ENCODE results near the gene MAD1L1.
"Not testable (repeated sequence)": the region's sequence is repeated elsewhere in the genome, so short reads cannot be mapped to it uniquely, and the experiment has no call there.

MAD1L1 gene

GRCh38 chr7:2080477-2080876 lies 152.3 kb downstream of the MAD1L1 start:
- DNase-seq = no peak

GRCh38 chr7:2080060-2080387 lies 152.7 kb downstream of the MAD1L1 start:
- no peak for DNase-seq

- no peak for DNase-seq
Observed at GRCh38 chr7:2079332-2080059, 153.2 kb downstream of the MAD1L1 start.

GRCh38 chr7:2078899-2079298 lies 153.8 kb downstream of the MAD1L1 start:
- no peak for DNase-seq

DNA sequence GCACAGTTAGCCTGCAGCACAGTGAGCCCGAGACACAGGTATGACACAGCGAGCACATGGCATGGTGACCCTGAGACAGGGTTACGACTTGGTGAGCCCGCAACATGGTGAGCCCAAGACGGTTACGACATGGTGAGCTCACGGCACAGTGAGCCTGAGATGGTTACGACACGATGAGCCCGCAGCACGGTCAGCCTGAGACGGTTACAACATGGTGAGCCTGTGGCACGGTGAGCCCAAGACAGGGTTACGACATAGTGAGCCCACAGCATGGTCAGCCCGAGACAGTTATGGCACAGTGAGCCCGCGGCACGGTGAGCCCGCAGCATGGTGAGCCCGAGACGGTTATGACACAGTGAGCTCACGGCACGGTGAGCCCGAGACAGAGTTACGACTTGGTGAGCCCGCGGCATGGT lies 156.1 kb downstream of the MAD1L1 start:
- DNase-seq = no peak

- DNase-seq = no peak
Observed at GRCh38 chr7:2075811-2076210, 156.9 kb downstream of the MAD1L1 start.

DNA sequence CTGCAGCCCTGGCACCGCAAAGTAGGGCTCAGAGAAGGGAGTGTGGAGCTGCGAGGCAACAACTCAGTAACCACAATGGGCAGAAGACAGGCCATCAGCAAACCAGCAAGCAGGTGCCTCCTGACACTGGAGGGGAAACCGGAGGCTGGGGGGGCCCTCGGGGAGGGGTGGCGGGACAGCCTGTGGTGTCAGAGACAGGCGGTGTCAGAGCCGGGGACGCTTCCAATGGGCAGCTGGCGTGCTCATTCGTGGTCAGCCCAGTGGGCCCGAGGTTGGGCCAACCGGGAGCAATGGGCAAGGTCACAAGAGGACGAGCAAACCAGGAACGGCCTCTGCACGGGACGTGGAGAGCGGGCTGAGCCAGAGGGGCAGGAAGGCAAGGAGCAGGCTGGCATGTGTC lies 158.1 kb downstream of the MAD1L1 start:
- no peak for DNase-seq

DNA sequence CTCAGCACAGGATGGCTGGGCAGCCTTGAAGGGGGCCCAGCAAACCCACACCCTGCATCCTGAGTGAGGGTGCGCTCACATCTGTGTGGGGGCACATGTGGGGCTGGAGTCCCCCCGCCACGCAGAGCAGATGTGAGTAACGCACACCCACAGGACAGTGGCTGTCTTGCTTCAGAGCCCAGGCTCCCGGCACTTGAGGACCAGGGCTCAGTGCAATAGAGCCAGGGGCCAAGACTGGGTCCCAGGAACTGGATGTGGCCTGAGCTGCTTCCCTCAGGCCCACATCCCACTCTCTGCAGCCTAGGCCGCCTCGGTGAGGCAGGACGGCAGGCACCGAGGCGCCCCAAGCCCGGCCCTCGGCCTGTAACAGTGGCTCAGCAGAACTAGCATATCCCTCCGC lies 159.9 kb downstream of the MAD1L1 start:
- DNase-seq = no peak

DNA sequence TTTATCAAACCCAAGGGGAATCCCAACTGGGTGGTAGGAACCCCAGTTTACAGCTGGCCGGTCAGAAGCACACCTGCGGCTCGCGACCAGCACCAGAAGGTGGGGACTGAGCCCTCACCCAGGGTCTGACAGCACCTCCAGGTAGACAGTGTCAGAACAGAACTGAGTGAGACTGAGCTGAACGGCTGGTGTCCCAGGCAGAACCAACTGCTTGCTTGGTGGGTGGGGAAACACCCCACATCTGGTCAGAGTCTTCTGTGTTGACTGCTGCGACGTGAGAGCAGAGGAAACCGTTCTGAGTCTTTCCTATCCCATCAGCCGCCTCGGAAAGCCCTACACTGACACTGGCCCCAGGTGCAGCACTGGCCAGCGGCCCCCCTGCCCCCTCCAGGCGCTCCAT lies 160.7 kb downstream of the MAD1L1 start:
- no peak for DNase-seq

DNA sequence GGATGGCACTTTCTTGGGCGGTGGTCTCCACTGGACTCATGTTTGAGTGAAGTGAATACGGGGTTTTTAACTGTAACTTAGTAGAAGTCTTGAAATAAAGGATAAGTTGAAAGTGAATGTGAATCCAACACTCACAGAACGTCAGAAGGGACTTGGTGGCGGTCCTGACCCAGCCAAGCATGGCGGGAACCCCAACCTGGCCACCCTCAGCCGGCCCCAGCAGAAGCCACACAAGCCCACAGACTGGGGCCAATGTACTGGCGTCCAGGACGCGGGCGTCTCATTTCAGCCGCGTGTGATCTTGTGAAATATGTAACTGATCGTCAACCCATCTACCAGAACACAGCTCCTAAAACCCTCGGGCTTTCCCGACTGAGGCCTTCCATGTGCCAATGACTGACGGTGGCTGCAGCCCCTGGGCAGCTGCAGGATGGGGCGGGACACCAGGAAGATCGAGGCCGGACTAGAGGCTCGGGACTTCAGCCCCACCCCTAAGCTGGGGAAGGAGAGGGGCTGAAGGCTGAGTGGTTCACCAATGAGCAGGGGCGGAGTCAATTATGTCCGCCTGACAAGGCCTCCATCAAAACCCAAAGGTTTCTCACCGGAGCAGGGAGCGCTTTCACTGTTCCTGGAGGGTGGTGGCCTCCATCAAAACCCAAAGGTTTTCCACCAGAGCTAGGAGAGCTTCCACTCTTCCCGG lies 161.5 kb downstream of the MAD1L1 start:
- DNase-seq = no peak

DNA sequence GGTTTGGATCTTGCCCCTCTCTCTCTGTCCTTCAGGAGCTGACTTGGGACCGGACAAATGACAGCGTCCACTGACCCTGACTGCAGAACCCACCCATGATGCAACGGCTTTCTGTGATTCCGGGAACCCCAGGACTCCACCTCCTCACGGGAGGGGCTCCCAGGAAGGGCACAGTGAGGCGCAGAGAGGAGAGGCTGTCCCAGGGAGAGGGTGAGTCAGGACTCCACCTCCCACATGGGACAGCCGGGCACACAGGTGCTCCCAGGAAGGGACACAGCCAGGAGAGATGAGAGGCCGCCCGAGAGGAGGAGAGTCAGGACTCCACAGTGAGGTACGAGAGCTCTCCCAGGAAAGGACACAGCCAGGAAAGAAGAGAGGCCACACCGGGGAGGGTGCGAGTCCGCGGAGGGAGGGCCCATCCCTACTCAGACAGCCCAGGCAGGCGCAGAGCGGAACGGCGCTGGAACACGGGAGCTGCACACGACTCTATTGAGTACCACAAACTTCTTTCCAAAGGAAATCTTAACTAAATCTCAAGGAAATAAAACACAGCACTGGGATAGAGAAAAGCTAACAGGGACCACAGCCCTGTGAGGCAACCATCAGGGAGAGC lies 162.5 kb downstream of the MAD1L1 start:
- no peak for DNase-seq

GRCh38 chr7:2069472-2069860 lies 163.3 kb downstream of the MAD1L1 start:
- DNase-seq = no peak

- no peak for DNase-seq
Observed at GRCh38 chr7:2068693-2069471, 163.9 kb downstream of the MAD1L1 start.

DNA sequence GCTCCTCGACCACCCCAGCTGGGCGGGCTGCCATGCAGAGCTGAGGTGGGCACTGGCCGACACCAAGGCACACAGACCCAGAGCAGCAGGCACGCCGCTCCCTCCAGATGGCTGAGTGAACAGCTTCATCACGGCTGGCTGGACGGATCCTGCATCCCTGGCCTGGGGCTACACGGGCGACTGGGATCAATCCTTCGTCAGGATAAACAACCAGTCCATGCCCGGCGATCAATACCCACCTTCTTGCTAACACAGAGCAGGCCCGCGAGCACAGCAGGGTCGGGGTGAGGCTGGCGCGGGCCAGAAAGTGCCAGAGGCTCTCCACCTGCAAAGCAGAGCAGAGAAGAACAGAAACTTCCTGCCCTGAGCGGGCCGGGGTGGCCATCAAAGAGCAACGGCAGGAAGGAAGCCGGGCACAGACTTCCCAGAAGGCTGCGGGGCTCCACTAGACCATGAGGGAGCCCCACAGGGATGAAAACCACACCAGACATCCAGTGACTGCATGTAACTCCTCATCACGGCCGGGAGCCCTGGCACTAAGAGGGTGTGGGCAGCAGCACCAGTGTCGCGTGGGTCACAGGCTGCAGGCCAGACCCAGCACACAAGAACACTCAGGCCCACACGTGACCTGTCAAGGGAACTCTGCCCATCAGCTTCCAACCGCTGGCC lies 166.4 kb downstream of the MAD1L1 start:
- peak; percentile 11 to 14 for DNase-seq

GRCh38 chr7:2065528-2065927 lies 167.2 kb downstream of the MAD1L1 start:
- DNase-seq = no peak

DNA sequence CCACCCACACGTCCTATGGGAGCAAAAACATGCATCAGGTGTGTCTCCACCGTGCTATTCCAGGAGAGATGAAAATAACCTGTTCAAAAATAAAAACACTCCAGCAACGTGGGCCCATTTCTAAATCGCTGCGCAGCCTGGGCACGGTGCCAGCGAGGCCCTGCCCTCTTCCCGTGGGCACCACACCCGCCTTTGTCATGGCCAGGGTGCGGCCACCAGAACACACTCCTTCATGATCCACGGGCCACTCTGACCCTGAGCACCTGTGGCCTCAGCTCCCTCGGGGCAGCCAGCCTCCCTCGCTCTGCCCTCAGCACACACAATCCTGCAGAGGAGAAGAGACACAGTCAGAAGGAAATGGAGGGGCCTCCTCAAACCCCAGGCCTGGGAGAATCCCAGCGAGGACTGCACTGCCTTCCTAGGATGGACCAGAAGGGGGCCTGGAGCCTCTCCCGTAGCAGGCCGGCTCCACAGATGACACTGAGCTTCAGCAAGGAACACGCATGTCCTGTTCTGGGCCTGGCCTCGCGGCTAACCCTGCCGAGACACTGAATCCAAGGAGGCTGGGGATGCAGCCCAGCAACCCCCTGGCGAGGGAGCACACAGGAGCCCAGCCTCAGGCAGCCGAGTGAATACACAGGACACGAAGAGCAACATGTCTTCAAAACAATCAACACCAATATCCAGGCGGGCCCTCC lies 169.0 kb downstream of the MAD1L1 start:
- DNase-seq = no peak

DNA sequence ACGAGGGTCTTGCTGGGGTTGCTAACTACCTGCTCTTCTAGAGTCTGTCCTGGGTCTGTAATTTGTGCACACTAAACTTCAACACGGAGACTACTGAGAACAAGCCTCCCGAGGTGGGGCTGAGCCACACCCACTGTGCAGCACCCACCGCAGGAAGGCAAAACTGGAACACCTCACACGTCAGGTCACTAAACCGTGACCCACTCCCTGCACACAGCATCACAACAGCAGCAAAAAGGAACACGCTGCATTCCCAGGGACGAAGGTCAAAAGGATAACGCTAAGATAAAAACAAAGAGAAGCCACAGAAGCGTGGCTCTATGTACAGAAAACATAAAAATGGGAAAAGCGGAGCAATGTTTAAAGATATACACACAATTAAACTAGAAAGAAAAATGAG lies 170.1 kb downstream of the MAD1L1 start:
- DNase-seq = no peak

DNA sequence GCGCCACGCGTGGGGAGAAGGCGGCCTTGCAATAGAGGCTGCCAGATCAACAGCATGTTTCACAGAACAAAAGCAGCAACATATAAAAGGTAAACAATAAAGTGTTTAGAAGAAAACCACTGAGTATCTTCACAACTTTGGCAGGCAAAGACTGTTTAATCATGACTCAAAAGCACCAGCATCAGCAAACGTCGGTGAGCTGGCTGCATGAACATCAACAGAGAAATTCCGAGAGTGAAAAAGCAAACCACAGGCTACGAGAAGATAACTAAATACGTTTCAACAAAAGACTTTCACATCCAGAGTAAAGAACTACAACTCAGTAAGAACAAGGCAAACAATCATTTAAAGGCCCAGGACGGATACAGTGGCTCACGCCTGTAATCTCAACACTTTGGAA lies 172.0 kb downstream of the MAD1L1 start:
- no peak for DNase-seq

GRCh38 chr7:2059964-2060700 lies 172.6 kb downstream of the MAD1L1 start:
- DNase-seq = no peak

DNA sequence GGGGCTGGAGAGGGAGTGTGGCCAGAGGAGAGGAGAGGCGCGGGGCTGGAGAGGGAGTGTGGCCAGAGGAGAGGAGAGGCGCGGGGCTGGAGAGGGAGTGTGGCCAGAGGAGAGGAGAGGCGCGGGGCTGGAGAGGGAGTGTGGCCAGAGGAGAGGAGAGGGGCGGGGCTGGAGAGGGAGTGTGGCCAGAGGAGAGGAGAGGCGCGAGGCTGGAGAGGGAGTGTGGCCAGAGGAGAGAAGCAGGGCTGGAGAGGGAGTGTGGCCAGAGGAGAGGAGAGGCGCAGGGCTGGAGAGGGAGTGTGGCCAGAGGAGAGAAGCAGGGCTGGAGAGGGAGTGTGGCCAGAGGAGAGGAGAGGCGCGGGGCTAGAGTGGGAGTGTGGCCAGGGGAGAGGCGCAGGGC lies 174.5 kb downstream of the MAD1L1 start:
- not testable (repeated sequence) for DNase-seq

GRCh38 chr7:2055956-2056355 lies 176.8 kb downstream of the MAD1L1 start:
- no peak for DNase-seq

- DNase-seq = no peak
Observed at GRCh38 chr7:2054927-2055326, 177.8 kb downstream of the MAD1L1 start.
